Peyer's patch (tissue), 4 donors: ENCODE results near the gene UVRAG. TPM values are rescaled to one million over a fixed set of nuclear protein-coding genes. Genes with fewer than 3 reads are reported as not detected.

Experiments
- DNase-seq, 3 donors: peaks; one replicate each; pipeline ENCODE4 v3.0.0-alpha.2; 2017 to 2019
- H3K27ac ChIP-seq, 4 donors: fragments of 200-600 bp; sonication (generic); one replicate each; pipeline ENCODE4 v1.5.1; 2016 to 2019
- H3K27me3 ChIP-seq, 2 donors: fragments of 200-600 bp; sonication (generic); one replicate each; pipeline ENCODE4 v1.5.1; 2019
- H3K36me3 ChIP-seq, 3 donors: fragments of 200-600 bp; sonication (generic); one replicate each; pipeline ENCODE4 v1.5.1; 2016 to 2019
- H3K4me1 ChIP-seq, 4 donors: fragments of 200-600 bp; sonication (generic); one replicate each; pipeline ENCODE4 v1.5.1; 2016 to 2019
- H3K4me3 ChIP-seq, 4 donors: fragments of 200-600 bp; sonication (generic); 1 replicate in 3 of 4; 2 replicates in 1 of 4; pipeline ENCODE4 v1.5.1; 2016 to 2019; ENCODE audit warnings: mild to moderate bottlenecking in 1 of 4
- H3K9me3 ChIP-seq, 4 donors: fragments of 200-600 bp; sonication (generic); one replicate each; pipeline ENCODE4 v1.5.1; 2016 to 2019; ENCODE audit warnings: mild to moderate bottlenecking in 1 of 4
- POLR2A ChIP-seq, 2 donors: fragments of 450-650 bp; IDR thresholded peaks; one replicate each; pipeline ENCODE4 v1.5.1; 2017; ENCODE audit warnings: antibody characterized with exemption in 2 of 2, mild to moderate bottlenecking in 2 of 2, moderate library complexity in 2 of 2
- total RNA-seq, 4 donors: library from RNA; depleted of rRNA; stranded (reverse); fragments of >200 nt; gene quantifications; one replicate each; pipeline ENCODE4 v1.1.0, GENCODE V29; 2016
- TF ChIP-seq, protein P1 (sequence below), 6 experiments: fragments of 450-650 bp in 4 of 6; fragments of 200-600 bp in 2 of 6; sonication (generic) in 1 of 6; IDR thresholded peaks; one replicate each; pipeline ENCODE4 v1.5.1; 2017 to 2019; ENCODE audit warnings: antibody characterized with exemption in 6 of 6, mild to moderate bottlenecking in 3 of 6, moderate library complexity in 1 of 6

The UVRAG gene
- total RNA-seq, 4 donors from 2014 or later = 13.8 to 64.4 (median 22.1) TPM

DNA sequence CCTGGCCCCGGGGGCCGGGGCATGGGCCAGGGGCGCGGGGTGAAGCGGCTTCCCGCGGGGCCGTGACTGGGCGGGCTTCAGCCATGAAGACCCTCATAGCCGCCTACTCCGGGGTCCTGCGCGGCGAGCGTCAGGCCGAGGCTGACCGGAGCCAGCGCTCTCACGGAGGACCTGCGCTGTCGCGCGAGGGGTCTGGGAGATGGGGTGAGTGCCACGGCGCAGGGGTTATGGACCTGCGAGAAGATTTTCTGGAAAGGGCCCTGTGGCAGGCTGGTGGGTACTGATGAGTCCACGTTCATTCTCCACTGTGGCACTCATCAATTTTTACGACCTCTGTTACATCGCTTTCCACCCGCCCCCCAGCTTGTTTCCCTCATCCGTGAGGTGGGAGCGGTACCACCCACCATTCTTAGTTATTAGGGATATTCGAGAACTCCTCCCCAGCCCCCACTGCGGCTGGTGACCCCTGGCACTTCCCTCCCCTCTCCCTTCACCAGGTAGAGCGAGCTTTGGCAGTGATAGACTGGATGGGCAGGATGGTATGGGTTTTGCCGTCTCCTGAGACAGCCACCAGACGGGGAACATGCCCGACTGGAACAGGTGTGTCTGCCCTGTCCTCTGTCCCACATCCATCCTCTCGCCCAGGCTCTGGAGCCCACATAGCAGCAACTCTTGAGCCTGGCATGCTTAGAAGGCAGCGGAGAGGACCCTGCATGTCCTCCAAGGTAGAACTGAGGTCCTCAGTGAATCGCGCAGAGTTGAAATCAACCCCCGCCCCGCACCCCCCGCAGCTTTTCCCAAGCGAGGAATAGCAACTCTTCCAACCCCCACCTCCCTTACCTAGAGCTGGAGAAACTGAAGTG, 45.9 kb upstream of the UVRAG start:
- Histone ChIP-seq H3K9me3 (no peaks in the 10 kb centered on the region), H3K27me3 (no peaks in the 10 kb centered on the region), H3K36me3 (no peaks in the 10 kb centered on the region), H3K27ac (peak overlapping the region in 2 of 4 donors; percentile 15 to 66), H3K4me1 (peaks cover 0 to 15% (median 13%) of the 10 kb centered on the region in 4 donors), H3K4me3 (peak overlapping the region; percentile 29 to 65 (median 52))
- DNase-seq = no peak
- no peak for TF ChIP-seq POLR2A (IDR thresholded peaks at IDR 0.05)

DNA sequence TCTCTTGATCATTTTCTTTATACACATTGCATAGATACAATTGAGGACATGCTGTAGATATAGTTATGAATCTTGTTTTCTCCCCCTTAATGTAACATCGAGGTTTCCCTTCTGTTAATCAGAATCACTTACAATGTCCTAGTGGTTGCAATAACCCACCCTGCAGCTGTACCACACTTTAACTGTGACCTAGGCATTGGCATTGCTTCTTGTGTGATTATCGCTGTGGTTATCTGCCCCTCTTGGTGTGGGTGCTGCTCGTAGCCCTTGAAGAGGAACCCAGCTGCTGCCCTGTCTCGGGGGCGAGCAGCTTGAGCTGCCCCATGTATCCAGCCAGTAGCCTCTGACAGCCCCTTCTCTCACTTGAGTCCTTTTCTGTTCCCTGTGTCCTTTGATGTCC, 44.9 kb upstream of the UVRAG start:
- TF ChIP-seq POLR2A (IDR thresholded peaks at IDR 0.05) = no peak
- TF ChIP-seq, protein P1, sequence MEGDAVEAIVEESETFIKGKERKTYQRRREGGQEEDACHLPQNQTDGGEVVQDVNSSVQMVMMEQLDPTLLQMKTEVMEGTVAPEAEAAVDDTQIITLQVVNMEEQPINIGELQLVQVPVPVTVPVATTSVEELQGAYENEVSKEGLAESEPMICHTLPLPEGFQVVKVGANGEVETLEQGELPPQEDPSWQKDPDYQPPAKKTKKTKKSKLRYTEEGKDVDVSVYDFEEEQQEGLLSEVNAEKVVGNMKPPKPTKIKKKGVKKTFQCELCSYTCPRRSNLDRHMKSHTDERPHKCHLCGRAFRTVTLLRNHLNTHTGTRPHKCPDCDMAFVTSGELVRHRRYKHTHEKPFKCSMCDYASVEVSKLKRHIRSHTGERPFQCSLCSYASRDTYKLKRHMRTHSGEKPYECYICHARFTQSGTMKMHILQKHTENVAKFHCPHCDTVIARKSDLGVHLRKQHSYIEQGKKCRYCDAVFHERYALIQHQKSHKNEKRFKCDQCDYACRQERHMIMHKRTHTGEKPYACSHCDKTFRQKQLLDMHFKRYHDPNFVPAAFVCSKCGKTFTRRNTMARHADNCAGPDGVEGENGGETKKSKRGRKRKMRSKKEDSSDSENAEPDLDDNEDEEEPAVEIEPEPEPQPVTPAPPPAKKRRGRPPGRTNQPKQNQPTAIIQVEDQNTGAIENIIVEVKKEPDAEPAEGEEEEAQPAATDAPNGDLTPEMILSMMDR (IDR thresholded peaks at IDR 0.05) = no peak
- no peak for DNase-seq
- no peak overlapping the region for H3K4me3 ChIP-seq

DNA sequence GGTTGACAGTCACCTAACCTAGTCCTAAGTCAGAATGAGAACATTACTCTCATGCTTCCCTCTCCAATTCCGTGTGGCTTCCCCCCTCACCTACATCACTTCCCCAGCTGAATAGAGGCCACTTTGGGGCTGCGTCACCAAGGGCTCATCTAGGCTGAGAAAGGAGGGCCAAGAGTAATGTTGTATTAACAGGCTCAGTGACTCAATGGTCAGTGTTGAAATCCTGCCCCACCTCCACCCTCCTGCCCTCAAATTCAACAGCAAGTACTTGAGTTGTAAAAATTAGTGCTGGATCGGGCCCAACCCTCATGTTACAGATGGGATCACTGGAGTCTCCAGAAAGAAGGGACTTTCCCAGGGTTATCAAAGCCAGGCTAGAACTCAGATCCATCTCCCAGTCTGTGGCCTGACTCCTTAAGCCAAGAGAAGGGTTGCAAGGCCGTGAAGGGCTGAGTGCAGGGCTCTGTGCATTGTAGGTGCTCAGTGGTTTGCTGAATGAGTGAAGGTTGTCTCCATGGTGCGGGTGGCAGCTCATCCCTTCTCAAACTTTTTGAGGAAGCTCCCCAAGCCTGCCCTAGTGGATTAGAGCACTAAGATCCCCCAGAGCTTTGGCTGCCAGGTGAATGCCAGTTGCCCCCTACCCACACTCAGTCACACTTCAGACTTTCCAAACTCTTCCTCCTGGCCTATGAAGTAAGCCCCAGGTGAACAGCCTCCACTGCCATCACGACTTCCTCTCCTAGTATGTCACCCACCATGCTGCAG, 43.2 kb upstream of the UVRAG start:
- H3K4me1 ChIP-seq = peaks cover 0 to 15% (median 13%) of the 10 kb centered on the region in 4 donors

More for the DNA sequence above, 44.9 kb upstream of the UVRAG start:
- H3K36me3 ChIP-seq = no peaks in the 10 kb centered on the region
- peaks cover 0 to 15% (median 13%) of the 10 kb centered on the region in 4 donors for H3K4me1 ChIP-seq
- H3K27me3 ChIP-seq = no peaks in the 10 kb centered on the region
- no peaks in the 10 kb centered on the region for H3K9me3 ChIP-seq
- no peak overlapping the region for H3K27ac ChIP-seq

DNA sequence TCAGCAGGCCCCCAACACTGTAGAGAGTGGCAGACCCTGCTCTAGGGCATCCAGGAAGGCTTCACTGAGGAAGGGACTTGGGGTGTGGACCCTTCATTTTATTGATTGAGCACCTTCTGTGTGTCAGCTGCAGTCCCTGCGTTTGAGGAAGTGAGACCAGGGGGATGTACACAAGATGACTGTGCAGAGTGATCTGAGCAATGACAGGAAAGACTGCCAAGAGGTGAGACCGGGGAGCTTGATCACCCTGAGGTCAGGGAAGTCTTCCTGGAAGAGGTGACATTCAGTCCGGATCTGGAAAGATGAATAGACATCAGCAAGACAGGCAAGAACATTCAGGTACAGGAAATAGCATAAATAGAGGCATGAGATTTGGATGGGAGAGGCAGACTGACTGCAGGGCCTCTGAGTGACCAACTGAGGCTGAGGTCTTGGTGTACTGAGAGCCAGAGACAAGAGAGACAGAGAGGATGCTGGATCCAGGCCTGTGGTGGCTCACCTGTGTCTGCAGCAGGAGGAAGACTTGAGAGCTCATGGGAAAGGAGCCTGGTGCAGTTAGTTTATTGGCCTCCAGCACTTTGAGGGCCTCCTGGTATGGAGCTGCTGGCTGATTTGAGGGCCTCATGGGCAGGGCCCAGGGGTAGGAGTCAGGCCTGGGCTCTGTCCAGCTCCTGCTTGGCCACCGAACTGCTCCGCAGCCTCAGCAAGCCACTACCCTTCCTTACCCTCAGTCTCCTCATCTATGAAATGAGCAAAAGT, 41.2 kb upstream of the UVRAG start:
- peak overlapping the region in 2 of 4 donors; percentile 39 to 72 for H3K27ac ChIP-seq
- H3K4me3 ChIP-seq = no peak overlapping the region
- no peaks in the 10 kb centered on the region for H3K36me3 ChIP-seq
- peak in 2 of 3 donors; percentile 61 to 64 for DNase-seq
- no peaks in the 10 kb centered on the region for H3K27me3 ChIP-seq
- no peaks in the 10 kb centered on the region for H3K9me3 ChIP-seq
- TF ChIP-seq POLR2A (IDR thresholded peaks at IDR 0.05) = no peak
- TF ChIP-seq, protein P1 (IDR thresholded peaks at IDR 0.05) = no peak
- peaks cover 0 to 8% (median 5%) of the 10 kb centered on the region in 4 donors for H3K4me1 ChIP-seq

More for the DNA sequence above, 43.2 kb upstream of the UVRAG start:
- no peaks in the 10 kb centered on the region for H3K27me3 ChIP-seq
- H3K9me3 ChIP-seq = no peaks in the 10 kb centered on the region
- peak overlapping the region in 1 of 4 donors; percentile 17 for H3K27ac ChIP-seq
- TF ChIP-seq POLR2A (IDR thresholded peaks at IDR 0.05) = no peak
- TF ChIP-seq, protein P1 (IDR thresholded peaks at IDR 0.05) = no peak
- H3K36me3 ChIP-seq = no peaks in the 10 kb centered on the region
- peak in 1 of 3 donors; percentile 62 for DNase-seq
- no peak overlapping the region for H3K4me3 ChIP-seq

DNA sequence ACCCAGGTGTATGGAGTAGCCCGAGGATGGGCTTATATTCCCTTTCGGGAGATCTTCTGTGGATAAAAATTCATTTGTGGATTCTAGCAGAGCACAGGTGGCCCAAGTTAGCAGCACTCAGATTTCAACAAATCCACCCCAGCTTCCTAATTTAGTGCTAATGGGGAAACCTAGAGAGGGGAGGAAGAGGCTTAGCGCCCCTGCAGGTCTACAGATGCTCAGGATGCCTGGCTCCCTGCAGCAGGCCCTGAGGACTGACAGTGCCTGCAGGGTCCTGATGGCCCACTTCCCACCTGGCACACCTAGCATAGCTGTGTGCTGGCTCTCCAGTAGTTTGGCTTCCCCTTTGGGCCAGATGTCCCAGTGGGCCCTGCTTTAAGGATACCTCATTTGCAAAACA, 40.0 kb upstream of the UVRAG start:
- Histone ChIP-seq H3K4me1 (peaks cover 0 to 8% (median 3%) of the 10 kb centered on the region in 4 donors), H3K36me3 (no peaks in the 10 kb centered on the region), H3K9me3 (no peaks in the 10 kb centered on the region), H3K27me3 (no peaks in the 10 kb centered on the region), H3K27ac (no peak overlapping the region), H3K4me3 (no peak overlapping the region)
- no peak for TF ChIP-seq POLR2A (IDR thresholded peaks at IDR 0.05)
- DNase-seq = no peak

DNA sequence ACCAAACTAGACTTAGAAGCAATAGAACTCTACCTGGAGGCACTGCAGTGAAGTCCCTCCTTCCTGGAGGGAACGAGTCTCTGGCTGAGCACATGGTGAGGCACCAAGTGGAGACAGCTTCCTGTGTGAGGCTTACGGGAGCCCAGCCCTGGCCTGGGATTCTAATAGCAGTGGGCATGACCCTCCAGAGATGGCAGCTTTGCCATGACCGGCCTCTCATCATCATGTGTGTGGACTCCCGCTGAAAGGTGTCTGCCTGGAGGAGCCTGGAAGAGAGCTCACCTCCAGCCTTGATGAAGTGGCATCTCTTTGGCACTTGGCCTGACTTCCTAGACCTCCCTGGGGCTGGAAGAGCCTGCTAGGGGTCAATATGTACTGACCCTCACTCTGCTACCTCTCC, 38.5 kb upstream of the UVRAG start:
- Histone ChIP-seq H3K9me3 (no peaks in the 10 kb centered on the region), H3K4me1 (peaks cover 0 to 8% (median 3%) of the 10 kb centered on the region in 4 donors), H3K27ac (no peak overlapping the region), H3K27me3 (no peaks in the 10 kb centered on the region), H3K36me3 (no peaks in the 10 kb centered on the region), H3K4me3 (no peak overlapping the region)
- TF ChIP-seq, protein P1 (IDR thresholded peaks at IDR 0.05) = no peak
- TF ChIP-seq POLR2A (IDR thresholded peaks at IDR 0.05) = no peak
- DNase-seq = no peak
